K562 (cell line): ENCODE data around the gene TBCC. TPM values are rescaled to one million over a fixed set of nuclear protein-coding genes. Genes with fewer than 3 reads are reported as not detected.

Experiments used
- ADNP ChIP-seq: fragments of 200-800 bp; sonication (Bioruptor generic); IDR thresholded peaks from 2 replicates; pipeline ENCODE4 v1.6.1; 2016; ENCODE audit warnings: missing genetic modification characterization, missing compliant biosample characterization
- DEAF1 ChIP-seq: fragments of 450-650 bp; formaldehyde crosslinking; IDR thresholded peaks from 2 replicates; pipeline ENCODE4 v1.4.0; 2020; ENCODE audit warnings: mild to moderate bottlenecking, moderate library complexity
- GTF2E2 ChIP-seq: fragments of 200-800 bp; sonication (Bioruptor generic); IDR thresholded peaks from 2 replicates; pipeline ENCODE4 v1.6.1; 2016; ENCODE audit warnings: missing genetic modification characterization, missing compliant biosample characterization
- HMGN3 ChIP-seq: IDR thresholded peaks from 2 replicates; pipeline ENCODE4 v1.6.1; 2011; ENCODE audit warnings: borderline replicate concordance, low read depth, mild to moderate bottlenecking, mixed read lengths, low read length; ENCODE audit not compliant: insufficient read length; ENCODE audit errors: extremely low read depth
- HNRNPK ChIP-seq: fragments of 200-400 bp; formaldehyde crosslinking; IDR thresholded peaks from one replicate; pipeline ENCODE4 v1.6.1; 2018; ENCODE audit warnings: mild to moderate bottlenecking, low read depth, low read length; ENCODE audit not compliant: poor library complexity, severe bottlenecking
- JUND ChIP-seq, 2 experiments: IDR thresholded peaks; 2 replicates in 1 of 2; 3 replicates in 1 of 2; pipeline ENCODE4 v1.6.1; 2011; ENCODE audit warnings: borderline replicate concordance in 2 of 2, low read depth in 2 of 2, low read length in 2 of 2, improper control_type of control experiment in 1 of 2, missing biosample characterization in 1 of 2, missing genetic modification characterization in 1 of 2, missing genetic modification reagents in 1 of 2
- PHB ChIP-seq: fragments of 250-450 bp; sonication (Bioruptor Pico); IDR thresholded peaks from 2 replicates; pipeline ENCODE4 v1.5.0; 2021
- PTRF ChIP-seq: fragments of 450-650 bp; IDR thresholded peaks from 2 replicates; pipeline ENCODE4 v1.6.1; 2016; ENCODE audit warnings: mild to moderate bottlenecking, missing genetic modification characterization, missing compliant biosample characterization
- RBM17 ChIP-seq: fragments of 200-400 bp; formaldehyde crosslinking; IDR thresholded peaks from 2 replicates; pipeline ENCODE4 v1.6.1; 2017; ENCODE audit warnings: low read depth, mild to moderate bottlenecking, low read length, borderline replicate concordance
- SAP30 ChIP-seq: fragments of 200-600 bp; sonication (generic); IDR thresholded peaks from 2 replicates; pipeline ENCODE4 v1.6.1; 2012; ENCODE audit warnings: borderline replicate concordance, low read depth, mild to moderate bottlenecking, moderate library complexity, low read length, control low read depth, inconsistent platforms; ENCODE audit not compliant: insufficient read depth, poor library complexity, severe bottlenecking
- SIN3A ChIP-seq, 2 experiments: fragments of 150-350 bp in 1 of 2; IDR thresholded peaks; 2 replicates each; pipeline ENCODE4 v1.6.1; 2011 to 2016; ENCODE audit warnings: borderline replicate concordance in 2 of 2, low read depth in 2 of 2, low read length in 2 of 2, mild to moderate bottlenecking in 2 of 2, moderate library complexity in 2 of 2; ENCODE audit not compliant: control insufficient read depth in 1 of 2
- SIX5 ChIP-seq, 2 experiments: IDR thresholded peaks; 2 replicates each; pipeline ENCODE4 v1.6.1; 2011; ENCODE audit warnings: low read length in 2 of 2, borderline replicate concordance in 1 of 2, low read depth in 1 of 2, mild to moderate bottlenecking in 1 of 2, moderate library complexity in 1 of 2; ENCODE audit not compliant: insufficient read depth in 1 of 2
- SRF ChIP-seq, 2 experiments: fragments of 250-450, 450-650 bp in 1 of 2; sonication (Bioruptor Pico) in 1 of 2; sonication (generic) in 1 of 2; formaldehyde crosslinking; IDR thresholded peaks; 2 replicates each; pipeline versions ENCODE4 v1.5.0 to v1.5.1; 2020 to 2022; ENCODE audit warnings: mild to moderate bottlenecking in 1 of 2, missing genetic modification reagents in 1 of 2
- TRIM25 ChIP-seq: fragments of 450-650 bp; IDR thresholded peaks from 2 replicates; pipeline ENCODE4 v1.7.0; 2016; ENCODE audit warnings: borderline replicate concordance
- ZBTB9 ChIP-seq: fragments of 450-650 bp; formaldehyde crosslinking; IDR thresholded peaks from 2 replicates; pipeline ENCODE4 v1.4.0; 2020; ENCODE audit warnings: mild to moderate bottlenecking, moderate library complexity
- ZNF655 ChIP-seq: fragments of 250-450 bp; sonication (Bioruptor Pico); IDR thresholded peaks from 2 replicates; pipeline ENCODE4 v1.5.0; 2021
- polyA plus RNA-seq, 8 experiments: library from polyadenylated mRNA; depleted of rRNA in 4 of 8; stranded (reverse) in 5 of 8; unstranded in 3 of 8; fragments of >200 nt; fragmentation: Nextera tagmentation in 2 of 8; fragmentation: Illumina TruSeq in 1 of 8; extraction: Ambion mirVana in 2 of 8; extraction: Trizol in 1 of 8; gene quantifications; 2 replicates each; pipeline versions ENCODE4 v1.2.1 to v1.2.3, GENCODE V29; 2011 to 2014; ENCODE audit warnings: inconsistent platforms in 1 of 8, missing spikeins in 1 of 8
- total RNA-seq, 7 experiments: library from RNA; depleted of rRNA in 6 of 7; stranded (reverse); fragments of >200 nt in 6 of 7; fragmentation: Illumina TruSeq in 2 of 7; extraction: Trizol in 2 of 7; gene quantifications; 2 replicates each; pipeline versions ENCODE4 v1.2.1 to v1.2.3, GENCODE V29; 2011 to 2021; ENCODE audit warnings: low replicate concordance in 1 of 7

TBCC gene
- total and polyA plus RNA-seq, 9 of the 15 experiments (the other 6 are each of a cell fraction or from before 2014, with no cell fraction given), result 2.8 to 34.1 (median 23.3) TPM

- TF ChIP-seq SRF (CRISPR knock-in tag; IDR thresholded peaks at IDR 0.05) (peak in 1 of 2 experiments; percentile 59; a peak in 1 of 4 replicates), HNRNPK (peak; percentile 73), JUND (IDR thresholded peaks at IDR 0.05; ENCODE audit: borderline replicate concordance, low read depth, low read length) (no peak; the same call in none of the 2 replicates), JUND (tag; IDR thresholded peaks at IDR 0.05; ENCODE audit: borderline replicate concordance, low read depth, low read length) (no peak), PHB (CRISPR knock-in tag) (peak; percentile 72; the same call in 1 of the 2 replicates), ADNP (tag) (no peak), ZNF655 (CRISPR knock-in tag) (no peak), SAP30 (peak; percentile 59), PTRF (tag) (no peak), RBM17 (no peak), HMGN3 (peak; percentile 84), SIN3A (IDR thresholded peaks at IDR 0.05; ENCODE audit: borderline replicate concordance in 2 of 2, control insufficient read depth in 1 of 2, low read depth in 2 of 2, low read length in 2 of 2) (peak; percentile 76 to 88; a peak in 3 of 4 replicates), DEAF1 (CRISPR knock-in tag) (no peak), GTF2E2 (tag) (no peak; the same call in 1 of the 2 replicates), TRIM25 (no peak), ZBTB9 (peak; percentile 48; the same call in 1 of the 2 replicates), SIX5 (IDR thresholded peaks at IDR 0.05; ENCODE audit: borderline replicate concordance in 1 of 2, insufficient read depth in 1 of 2, low read depth in 1 of 2, low read length in 2 of 2) (no peak)
Measured at GRCh38 chr6:42746463-42747391, 824 bp upstream of the TBCC start (continued).
